Loucy (cell line): ENCODE data around the gene ADGRL1.
"Not testable (repeated sequence)": the region's sequence is repeated elsewhere in the genome, so short reads cannot be mapped to it uniquely, and the experiment has no call there.

Experiments used
- H2AFZ ChIP-seq: fragments of 200-600 bp; sonication (generic); 2 replicates; pipeline ENCODE4 v1.6.0; 2016; ENCODE audit warnings: antibody characterized with exemption, mild to moderate bottlenecking, low read length, moderate library complexity
- H3F3A ChIP-seq: fragments of 200-600 bp; 2 replicates; pipeline ENCODE4 v1.6.0; 2016; ENCODE audit warnings: antibody characterized with exemption, low read depth, mild to moderate bottlenecking
- H3K27me3 ChIP-seq: fragments of 200-600 bp; sonication (generic); 2 replicates; pipeline ENCODE4 v1.6.1; 2014; ENCODE audit warnings: low read length, mild to moderate bottlenecking; ENCODE audit not compliant: insufficient read depth, poor library complexity, severe bottlenecking
- H3K36me3 ChIP-seq: fragments of 200-600 bp; sonication (generic); 2 replicates; pipeline ENCODE4 v1.6.1; 2016; ENCODE audit warnings: low read length; ENCODE audit not compliant: insufficient read depth
- H3K4me1 ChIP-seq: fragments of 200-600 bp; sonication (generic); 2 replicates; pipeline ENCODE4 v1.5.1; 2014; ENCODE audit warnings: low read length, mild to moderate bottlenecking; ENCODE audit not compliant: insufficient read depth, poor library complexity, severe bottlenecking
- H3K4me2 ChIP-seq: fragments of 200-600 bp; sonication (generic); 2 replicates; pipeline ENCODE4 v1.6.0; 2014; ENCODE audit warnings: antibody characterized with exemption, low read length, low read depth, mild to moderate bottlenecking; ENCODE audit not compliant: poor library complexity, severe bottlenecking
- H3K4me3 ChIP-seq: fragments of 200-600 bp; sonication (generic); 2 replicates; pipeline ENCODE4 v1.5.1; 2014; ENCODE audit warnings: low read length, mild to moderate bottlenecking, mixed read lengths; ENCODE audit not compliant: poor library complexity, severe bottlenecking
- H3K79me2 ChIP-seq: fragments of 200-600 bp; sonication (generic); 2 replicates; pipeline ENCODE4 v1.6.1; 2014; ENCODE audit warnings: low read length; ENCODE audit not compliant: insufficient read depth
- H3K9ac ChIP-seq: fragments of 200-600 bp; sonication (generic); 2 replicates; pipeline ENCODE4 v1.6.0; 2014; ENCODE audit warnings: mild to moderate bottlenecking, low read depth, low read length, moderate library complexity; ENCODE audit not compliant: poor library complexity, severe bottlenecking
- H3K9me2 ChIP-seq: fragments of 200-600 bp; sonication (generic); replicated peaks from 2 replicates; pipeline ENCODE4 v1.6.1; 2016; ENCODE audit warnings: low read depth, low read length, mixed read lengths
- H3K9me3 ChIP-seq: fragments of 200-600 bp; sonication (generic); 2 replicates; pipeline ENCODE4 v1.6.1; 2014; ENCODE audit warnings: mild to moderate bottlenecking, antibody characterized with exemption, low read length, low read depth; ENCODE audit not compliant: insufficient read depth
- H4K20me1 ChIP-seq: fragments of 200-600 bp; sonication (generic); 2 replicates; pipeline ENCODE4 v1.6.0; 2014; ENCODE audit warnings: antibody characterized with exemption, low read length, mild to moderate bottlenecking; ENCODE audit not compliant: insufficient read depth, poor library complexity, severe bottlenecking
- EZH2phosphoT487 ChIP-seq: fragments of 200-600 bp; IDR thresholded peaks from 2 replicates; pipeline ENCODE4 v1.6.1; 2018; ENCODE audit warnings: antibody characterized with exemption, mild to moderate bottlenecking, moderate library complexity, borderline replicate concordance
- TF ChIP-seq, protein P1 (sequence below): fragments of 200-600 bp; sonication (generic); conservative IDR thresholded peaks from 2 replicates; pipeline ENCODE4 v1.5.1; 2014; ENCODE audit warnings: mild to moderate bottlenecking, antibody characterized with exemption, low read length

Gene ADGRL1

DNA sequence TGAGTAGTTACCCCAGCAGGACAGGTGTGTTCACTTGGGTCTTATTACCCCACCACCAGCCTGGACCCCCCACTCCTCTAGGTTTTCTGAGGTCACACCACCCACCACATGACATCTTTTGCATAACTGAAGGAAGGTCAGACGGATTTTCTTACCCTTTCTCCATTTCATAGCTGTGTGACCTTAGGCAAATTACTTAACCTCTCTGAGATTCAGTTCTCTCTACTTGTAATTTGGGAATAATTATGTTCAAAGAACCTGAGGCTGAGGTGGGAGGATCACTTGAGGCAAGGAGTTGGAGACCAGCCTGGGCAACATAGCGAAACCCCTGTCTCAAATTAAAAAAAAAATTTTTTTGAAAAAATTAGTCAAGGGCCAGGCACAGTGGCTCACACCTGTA lies 43.9 kb upstream of the ADGRL1 start:
- Histone ChIP-seq H3K4me2 (peak overlapping the region; percentile 71), H3K9ac (peak overlapping the region; percentile 98), H3K4me3 (peak overlapping the region; percentile 76)
- H2AFZ ChIP-seq, H3K4me1 ChIP-seq, H3K79me2 ChIP-seq, H3K27me3 ChIP-seq, H3K9me3 ChIP-seq, H3F3A ChIP-seq, H4K20me1 ChIP-seq, H3K36me3 ChIP-seq, H3K9me2 ChIP-seq: not testable (repeated sequence)

DNA sequence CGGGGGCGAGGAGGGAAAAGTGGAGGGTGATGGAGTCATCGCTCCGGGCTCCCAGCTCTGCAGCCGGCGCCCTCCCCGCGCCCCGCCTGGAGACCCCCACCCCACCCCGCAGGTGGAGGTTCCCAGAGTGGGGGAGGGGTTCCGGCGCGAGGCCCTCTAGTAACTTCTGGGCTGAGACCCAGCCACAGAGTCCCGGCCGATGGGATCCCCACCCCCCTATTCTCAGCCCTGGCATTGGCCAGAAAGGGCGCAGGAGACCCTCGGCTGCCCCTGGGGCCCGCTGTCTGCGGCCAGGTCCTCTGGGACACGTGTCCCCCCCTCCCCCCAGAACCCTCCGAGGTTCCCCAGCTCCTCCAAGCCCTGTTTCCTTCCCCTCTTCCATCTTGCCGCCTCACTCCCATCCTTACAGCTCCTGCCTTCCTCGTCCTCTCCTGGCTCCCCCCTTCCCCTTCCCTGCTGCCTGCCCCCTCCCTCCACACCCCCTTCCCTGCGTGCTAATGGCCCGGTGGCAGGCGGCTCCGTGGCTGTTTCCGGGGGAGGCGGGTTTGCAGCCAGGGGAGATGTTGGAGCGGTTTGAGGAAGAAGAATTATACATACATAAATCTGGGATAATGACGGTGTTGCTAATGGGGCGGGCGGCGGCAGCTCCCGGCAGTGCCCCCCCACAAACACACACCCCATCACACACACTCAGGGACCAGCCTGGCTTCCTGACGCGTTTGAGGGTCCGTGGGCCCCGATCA lies 43.2 kb upstream of the ADGRL1 start:
- Histone ChIP-seq H3K4me2 (peak overlapping the region; percentile 71), H3K4me3 (peak overlapping the region; percentile 76), H2AFZ (peak overlapping the region; percentile 67; the same call in 1 of the 2 replicates), H3K9ac (peak overlapping the region; percentile 98)
- H3K36me3 ChIP-seq, H3F3A ChIP-seq, H3K9me3 ChIP-seq, H3K4me1 ChIP-seq, H3K27me3 ChIP-seq, H3K79me2 ChIP-seq, H4K20me1 ChIP-seq, H3K9me2 ChIP-seq: not testable (repeated sequence)

DNA sequence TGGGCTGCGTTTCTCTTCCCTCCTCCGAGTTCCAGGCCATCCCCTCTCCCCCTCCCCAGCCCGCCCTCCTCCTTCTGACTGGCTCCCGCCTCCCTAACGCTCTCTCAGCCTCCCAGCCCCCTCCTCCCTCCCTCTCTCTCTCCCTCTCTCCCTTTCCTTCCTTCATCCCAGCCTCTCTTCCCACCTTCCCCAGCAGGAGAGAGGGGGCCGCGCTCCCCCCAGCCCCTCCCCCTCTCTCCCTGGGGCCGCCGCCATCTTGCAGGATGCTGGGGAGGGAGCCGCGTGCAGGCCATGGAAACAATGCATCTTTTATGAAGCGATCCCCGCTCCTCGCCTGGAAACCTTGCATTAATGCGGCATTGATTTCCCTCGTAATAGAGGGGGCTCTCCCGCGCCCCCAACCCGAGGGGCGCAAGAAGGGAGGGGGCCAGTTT lies 42.6 kb upstream of the ADGRL1 start:
- no peaks in the 10 kb centered on the region for H3K4me1 ChIP-seq
- H3K79me2 ChIP-seq = no peaks in the 10 kb centered on the region
- H3K9ac ChIP-seq = peak overlapping the region; percentile 98
- H3K36me3 ChIP-seq = no peaks in the 10 kb centered on the region
- TF ChIP-seq, protein P1, sequence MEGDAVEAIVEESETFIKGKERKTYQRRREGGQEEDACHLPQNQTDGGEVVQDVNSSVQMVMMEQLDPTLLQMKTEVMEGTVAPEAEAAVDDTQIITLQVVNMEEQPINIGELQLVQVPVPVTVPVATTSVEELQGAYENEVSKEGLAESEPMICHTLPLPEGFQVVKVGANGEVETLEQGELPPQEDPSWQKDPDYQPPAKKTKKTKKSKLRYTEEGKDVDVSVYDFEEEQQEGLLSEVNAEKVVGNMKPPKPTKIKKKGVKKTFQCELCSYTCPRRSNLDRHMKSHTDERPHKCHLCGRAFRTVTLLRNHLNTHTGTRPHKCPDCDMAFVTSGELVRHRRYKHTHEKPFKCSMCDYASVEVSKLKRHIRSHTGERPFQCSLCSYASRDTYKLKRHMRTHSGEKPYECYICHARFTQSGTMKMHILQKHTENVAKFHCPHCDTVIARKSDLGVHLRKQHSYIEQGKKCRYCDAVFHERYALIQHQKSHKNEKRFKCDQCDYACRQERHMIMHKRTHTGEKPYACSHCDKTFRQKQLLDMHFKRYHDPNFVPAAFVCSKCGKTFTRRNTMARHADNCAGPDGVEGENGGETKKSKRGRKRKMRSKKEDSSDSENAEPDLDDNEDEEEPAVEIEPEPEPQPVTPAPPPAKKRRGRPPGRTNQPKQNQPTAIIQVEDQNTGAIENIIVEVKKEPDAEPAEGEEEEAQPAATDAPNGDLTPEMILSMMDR = no peak
- no peak for TF ChIP-seq EZH2phosphoT487
- H3K27me3 ChIP-seq = no peaks in the 10 kb centered on the region
- H3K9me3 ChIP-seq = no peaks in the 10 kb centered on the region
- peak overlapping the region; percentile 76 for H3K4me3 ChIP-seq
- H2AFZ ChIP-seq = peak overlapping the region; percentile 67; the same call in 1 of the 2 replicates
- H4K20me1 ChIP-seq = no peaks in the 10 kb centered on the region
- no peaks in the 10 kb centered on the region for H3K9me2 ChIP-seq
- no peaks in the 10 kb centered on the region for H3F3A ChIP-seq
- H3K4me2 ChIP-seq = peak overlapping the region; percentile 71

DNA sequence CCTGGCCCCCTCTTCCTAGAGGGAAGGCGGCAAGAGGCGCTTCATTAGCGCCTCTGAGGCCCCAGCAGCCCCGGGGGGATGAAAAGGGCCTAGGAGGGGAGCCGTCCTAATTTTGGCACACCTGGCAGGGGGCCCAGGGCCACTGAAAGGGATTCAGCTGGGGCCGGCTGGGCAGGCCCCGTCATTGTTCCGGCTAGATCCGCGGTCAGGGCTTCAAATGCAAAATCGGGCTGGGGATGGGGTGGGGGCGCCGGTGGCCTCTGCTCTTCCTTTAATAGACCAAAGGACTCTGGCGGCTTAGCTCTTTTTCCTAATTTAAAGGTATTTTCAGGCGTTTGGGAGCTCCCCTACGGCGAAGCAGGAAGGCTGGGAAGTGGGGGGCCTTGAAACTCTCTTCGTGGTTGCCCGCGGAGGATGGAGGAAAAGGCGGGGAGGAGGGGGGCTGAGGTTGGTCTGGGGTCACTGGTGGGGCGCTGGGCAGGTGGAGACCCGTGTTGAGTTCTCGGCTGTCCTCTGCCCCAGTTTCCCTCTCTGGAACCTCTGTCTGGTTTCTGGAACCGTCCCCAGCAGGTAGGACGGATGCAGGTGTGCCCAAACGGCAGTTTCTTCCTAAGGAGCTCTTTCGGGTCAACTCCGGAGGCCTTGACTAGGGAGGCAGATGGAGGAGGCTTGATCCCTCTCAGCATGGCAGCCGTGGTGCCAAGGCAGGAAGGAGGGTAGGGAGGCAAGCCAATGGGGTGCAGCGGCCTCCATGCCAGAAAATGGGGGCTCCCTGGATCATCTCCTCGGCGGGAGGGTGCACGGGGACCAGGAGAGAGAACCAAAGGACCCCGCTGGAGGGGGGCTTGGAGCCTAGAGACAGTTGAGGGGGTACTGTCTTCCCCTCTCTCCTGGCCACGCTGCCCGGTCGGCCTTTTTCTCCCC lies 41.8 kb upstream of the ADGRL1 start:
- not testable (repeated sequence) for H3K4me1 ChIP-seq, H3F3A ChIP-seq, H4K20me1 ChIP-seq, H3K9me3 ChIP-seq, H2AFZ ChIP-seq, H3K9me2 ChIP-seq, H3K79me2 ChIP-seq, H3K36me3 ChIP-seq, H3K27me3 ChIP-seq
- H3K9ac ChIP-seq = peak overlapping the region; percentile 98
- peak overlapping the region; percentile 75 for H3K4me3 ChIP-seq
- peak overlapping the region; percentile 50 for H3K4me2 ChIP-seq

DNA sequence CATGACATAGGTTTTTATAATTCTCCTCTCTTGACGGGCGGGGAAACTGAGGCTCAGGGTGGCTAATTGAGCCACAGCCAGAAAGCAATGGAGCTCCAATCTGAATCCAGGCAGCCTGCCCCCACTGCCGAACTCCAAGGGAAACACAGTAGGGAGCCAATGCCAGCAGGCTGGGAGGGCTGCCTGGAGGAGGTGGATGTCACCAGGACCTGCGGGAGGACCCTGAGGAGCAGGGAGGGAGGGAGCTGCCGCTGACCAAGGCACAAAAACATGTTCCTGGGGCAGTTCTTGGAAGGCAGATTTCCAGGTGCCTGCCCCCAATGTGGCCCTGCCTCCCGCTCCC lies 41.2 kb upstream of the ADGRL1 start:
- peak overlapping the region; percentile 50 for H3K4me2 ChIP-seq
- peak overlapping the region; percentile 75 for H3K4me3 ChIP-seq
- H3K9me3 ChIP-seq, H3F3A ChIP-seq, H3K27me3 ChIP-seq, H3K9ac ChIP-seq, H3K4me1 ChIP-seq, H4K20me1 ChIP-seq, H2AFZ ChIP-seq, H3K36me3 ChIP-seq, H3K9me2 ChIP-seq, H3K79me2 ChIP-seq: not testable (repeated sequence)

DNA sequence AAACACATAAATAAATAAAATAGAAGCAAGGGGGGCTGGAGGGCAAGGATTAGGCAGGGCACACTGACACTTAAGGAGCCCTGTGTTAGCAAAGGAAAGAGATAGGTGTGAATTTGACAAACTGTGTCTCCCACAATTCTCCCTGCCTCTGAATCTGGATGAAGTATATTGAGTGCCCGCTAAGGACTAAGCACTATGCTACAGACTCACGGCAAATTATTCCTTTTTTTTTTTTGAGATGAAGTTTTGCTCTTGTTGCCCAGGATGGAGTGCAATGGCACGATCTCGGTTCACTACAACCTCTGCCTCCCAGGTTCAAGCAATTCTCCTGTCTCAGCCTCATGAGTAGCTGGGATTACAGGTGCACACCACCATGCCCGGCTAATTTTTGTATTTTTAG lies 38.4 kb upstream of the ADGRL1 start:
- H3K9me3 ChIP-seq = not testable (repeated sequence)

More for the DNA sequence above, 38.4 kb upstream of the ADGRL1 start:
- not testable (repeated sequence) for H3K9ac ChIP-seq, H2AFZ ChIP-seq, H3K27me3 ChIP-seq, H3K4me3 ChIP-seq, H3K4me2 ChIP-seq, H3K9me2 ChIP-seq, H3F3A ChIP-seq, H3K79me2 ChIP-seq, H3K4me1 ChIP-seq, H4K20me1 ChIP-seq, H3K36me3 ChIP-seq
